NOMO-1 (cell line): ENCODE data around the gene LILRB3.

Experiments
- DNase-seq, 2 experiments: peaks; one replicate each; lab custom pipeline; 2025; ENCODE audit not compliant: unreplicated experiment in 2 of 2; lab: John Stamatoyannopoulos, UW

The LILRB3 gene

DNA sequence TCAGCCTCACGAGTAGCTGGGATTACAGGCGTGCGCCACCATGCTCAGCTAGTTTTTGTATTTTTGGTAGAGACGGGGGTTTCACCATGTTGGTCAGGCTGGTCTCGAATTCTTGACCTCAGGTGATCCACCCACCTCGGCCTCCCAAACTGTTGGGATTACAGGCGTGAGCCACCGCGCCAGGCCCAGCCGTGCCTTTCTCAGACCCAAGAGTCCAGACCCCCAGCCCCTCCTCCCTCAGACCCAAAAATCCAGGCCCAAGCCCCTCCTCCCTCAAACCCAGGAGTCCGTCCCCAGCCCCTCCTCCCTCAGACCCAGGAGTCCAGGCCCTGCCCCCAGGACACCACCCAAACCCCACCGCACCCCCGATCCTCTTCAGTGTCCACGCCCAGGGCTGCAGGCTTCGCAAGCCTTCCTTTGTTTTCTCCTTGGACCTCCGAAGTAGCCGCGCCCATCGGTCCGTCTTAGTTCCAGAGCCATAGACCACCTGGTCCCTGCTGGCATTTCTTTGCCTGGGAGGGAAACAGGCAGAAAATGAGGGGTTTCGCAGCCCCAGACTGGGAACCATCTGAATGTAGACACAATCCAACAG, 53.6 kb downstream of the LILRB3 start:
- no peak for DNase-seq

DNA sequence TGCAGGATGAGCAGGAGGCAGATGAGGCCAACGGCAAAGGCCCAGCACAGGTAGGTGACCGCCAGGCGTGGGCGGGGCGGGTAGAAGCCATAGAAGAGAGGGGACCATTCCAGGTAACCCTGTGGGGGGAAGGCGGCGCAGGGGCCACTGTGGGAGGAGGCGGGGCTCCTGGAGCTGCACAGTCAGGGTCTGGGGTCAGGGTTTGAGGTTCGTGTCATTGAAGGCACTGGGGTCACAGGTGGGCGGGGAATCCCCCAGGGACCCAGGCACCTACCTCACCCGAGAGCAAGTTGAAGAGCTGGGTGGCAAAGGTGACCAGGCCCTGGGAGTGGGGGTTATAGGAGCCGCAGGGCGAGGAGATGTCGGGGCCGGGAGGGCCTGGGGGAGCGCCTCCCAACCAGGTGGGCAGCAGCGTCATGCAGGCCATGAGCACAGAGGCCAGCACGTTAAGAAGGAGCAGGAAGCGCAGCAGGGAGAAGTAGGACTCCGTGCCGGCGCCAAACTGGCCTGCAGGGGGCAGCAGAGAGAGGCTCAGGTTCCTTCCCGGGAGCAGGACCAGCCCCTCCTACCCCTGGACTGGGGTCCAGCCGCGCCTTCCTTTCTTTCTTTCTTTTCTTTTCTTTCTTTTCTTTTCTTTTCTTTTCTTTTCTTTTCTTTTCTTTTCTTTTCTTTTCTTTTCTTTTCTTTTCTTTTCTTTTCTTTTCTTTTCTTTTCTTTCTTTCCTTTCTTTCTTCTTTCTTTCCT, 54.5 kb downstream of the LILRB3 start:
- peak; percentile 77 to 84 for DNase-seq
